ENCODE measurements around the gene GPR146.

GRCh38 chr7:1106063-1106792 lies 61.9 kb downstream of the GPR146 start:
- TF ChIP-seq, protein P1, sequence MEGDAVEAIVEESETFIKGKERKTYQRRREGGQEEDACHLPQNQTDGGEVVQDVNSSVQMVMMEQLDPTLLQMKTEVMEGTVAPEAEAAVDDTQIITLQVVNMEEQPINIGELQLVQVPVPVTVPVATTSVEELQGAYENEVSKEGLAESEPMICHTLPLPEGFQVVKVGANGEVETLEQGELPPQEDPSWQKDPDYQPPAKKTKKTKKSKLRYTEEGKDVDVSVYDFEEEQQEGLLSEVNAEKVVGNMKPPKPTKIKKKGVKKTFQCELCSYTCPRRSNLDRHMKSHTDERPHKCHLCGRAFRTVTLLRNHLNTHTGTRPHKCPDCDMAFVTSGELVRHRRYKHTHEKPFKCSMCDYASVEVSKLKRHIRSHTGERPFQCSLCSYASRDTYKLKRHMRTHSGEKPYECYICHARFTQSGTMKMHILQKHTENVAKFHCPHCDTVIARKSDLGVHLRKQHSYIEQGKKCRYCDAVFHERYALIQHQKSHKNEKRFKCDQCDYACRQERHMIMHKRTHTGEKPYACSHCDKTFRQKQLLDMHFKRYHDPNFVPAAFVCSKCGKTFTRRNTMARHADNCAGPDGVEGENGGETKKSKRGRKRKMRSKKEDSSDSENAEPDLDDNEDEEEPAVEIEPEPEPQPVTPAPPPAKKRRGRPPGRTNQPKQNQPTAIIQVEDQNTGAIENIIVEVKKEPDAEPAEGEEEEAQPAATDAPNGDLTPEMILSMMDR (IDR thresholded peaks at IDR 0.05): no peak
- no peak for TF ChIP-seq POLR2A (IDR thresholded peaks at IDR 0.05)
